HK-2 (cell line): ENCODE data around the gene FAM181A.

Source experiments
- DNase-seq: peaks from one replicate; pipeline ENCODE4 v3.0.0-alpha.2; 2018; ENCODE audit not compliant: unreplicated experiment

The FAM181A gene

GRCh38 chr14:93929048-93929535 is 1.9 kb downstream of the FAM181A start:
- no peak for DNase-seq

- no peak for DNase-seq
These were observed 2.5 kb downstream of the FAM181A start for GRCh38 chr14:93929657-93930056.

- no peak for DNase-seq
These were observed 3.3 kb downstream of the FAM181A start for GRCh38 chr14:93930296-93930988.

GRCh38 chr14:93930989-93931307 is 3.8 kb downstream of the FAM181A start:
- DNase-seq = no peak

GRCh38 chr14:93932642-93933041 is 5.5 kb downstream of the FAM181A start:
- DNase-seq = no peak

- no peak for DNase-seq
These were observed 8.1 kb downstream of the FAM181A start for GRCh38 chr14:93935213-93935612.

- no peak for DNase-seq
These were observed 9.1 kb downstream of the FAM181A start for GRCh38 chr14:93936245-93936644.

- DNase-seq = no peak
These were observed 9.8 kb downstream of the FAM181A start for GRCh38 chr14:93936926-93937325.

GRCh38 chr14:93937519-93937918 is 10.4 kb downstream of the FAM181A start:
- no peak for DNase-seq

GRCh38 chr14:93938751-93939303 is 11.7 kb downstream of the FAM181A start:
- DNase-seq = no peak

- DNase-seq = no peak
These were observed 12.4 kb downstream of the FAM181A start for GRCh38 chr14:93939304-93940229.

- no peak for DNase-seq
These were observed 13.3 kb downstream of the FAM181A start for GRCh38 chr14:93940437-93940836.

GRCh38 chr14:93941293-93941910 is 14.3 kb downstream of the FAM181A start:
- peak; percentile 81 for DNase-seq

- peak; percentile 76 for DNase-seq
These were observed 15.9 kb downstream of the FAM181A start for GRCh38 chr14:93943052-93943451.

- DNase-seq = no peak
These were observed 16.8 kb downstream of the FAM181A start for GRCh38 chr14:93943930-93944329.

- DNase-seq = no peak
These were observed 17.4 kb downstream of the FAM181A start for GRCh38 chr14:93944348-93945069.

GRCh38 chr14:93945070-93945399 is 17.9 kb downstream of the FAM181A start:
- DNase-seq = no peak

- peak; percentile 41 for DNase-seq
These were observed 19.0 kb downstream of the FAM181A start for GRCh38 chr14:93946104-93946503.

- DNase-seq = no peak
These were observed 19.5 kb downstream of the FAM181A start for GRCh38 chr14:93946541-93947090.

GRCh38 chr14:93947282-93947681 is 20.1 kb downstream of the FAM181A start:
- no peak for DNase-seq

- DNase-seq = no peak
These were observed 22.4 kb downstream of the FAM181A start for GRCh38 chr14:93949511-93950075.
